Kidney (tissue), 14 donors: ENCODE results near the gene ZNF438. TPM values are rescaled to one million over a fixed set of nuclear protein-coding genes. Genes with fewer than 3 reads are reported as not detected.

Experiments
- DNase-seq, 5 donors: peaks; one replicate each; pipeline ENCODE4 v3.0.0-alpha.2; 2013 to 2020
- FAIRE-seq: peaks from 2 replicates; lab custom pipeline; 2012; peaks lifted over from hg19 to GRCh38; lab: Jason Lieb, UNC
- H3K27ac ChIP-seq, 2 donors: one replicate each; pipeline ENCODE4 v1.7.0; 2013; ENCODE audit warnings: low read depth in 2 of 2, low read length in 2 of 2, inconsistent platforms in 1 of 2
- H3K27me3 ChIP-seq: one replicate; pipeline ENCODE4 v1.7.1; 2013; ENCODE audit warnings: low read length, inconsistent platforms; ENCODE audit not compliant: control insufficient read depth, insufficient read depth
- H3K36me3 ChIP-seq, 3 donors: one replicate each; pipeline versions ENCODE4 v1.7.0 to v1.7.1; 2013; ENCODE audit warnings: low read length in 3 of 3, control low read depth in 1 of 3, inconsistent platforms in 1 of 3; ENCODE audit not compliant: insufficient read depth in 3 of 3, control insufficient read depth in 2 of 3
- H3K4me1 ChIP-seq, 3 donors: one replicate each; pipeline versions ENCODE4 v1.7.0 to v1.7.1; 2013; ENCODE audit warnings: low read length in 3 of 3, inconsistent platforms in 1 of 3, low read depth in 1 of 3; ENCODE audit not compliant: control insufficient read depth in 2 of 3, insufficient read depth in 2 of 3
- H3K4me3 ChIP-seq, 3 donors: one replicate each; pipeline versions ENCODE4 v1.7.0 to v1.8.1; 2013; ENCODE audit warnings: low read length in 3 of 3, control low read depth in 1 of 3, inconsistent platforms in 1 of 3
- H3K9ac ChIP-seq, 3 donors: one replicate each; pipeline versions ENCODE4 v1.7.0 to v1.7.1; 2013; ENCODE audit warnings: low read length in 3 of 3, control low read depth in 1 of 3, inconsistent platforms in 1 of 3
- H3K9me3 ChIP-seq, 3 donors: one replicate each; pipeline versions ENCODE4 v1.7.0 to v1.7.1; 2013; ENCODE audit warnings: low read length in 3 of 3, control low read depth in 1 of 3, inconsistent platforms in 1 of 3; ENCODE audit not compliant: control insufficient read depth in 2 of 3, insufficient read depth in 1 of 3
- CTCF ChIP-seq: IDR thresholded peaks from 3 replicates; pipeline ENCODE4 v1.5.1; 2012; ENCODE audit warnings: mild to moderate bottlenecking, moderate library complexity, borderline replicate concordance; ENCODE audit not compliant: insufficient read depth; ENCODE audit errors: extremely low read depth
- intact Hi-C: fragments of 100-400 bp; cut with DNase I; formaldehyde crosslinking; loops from one replicate; pipeline ENCODE4 v1.11.1; 2022
- polyA plus RNA-seq: library from polyadenylated mRNA; stranded (reverse); fragments of 350-450 nt; fragmentation: Illumina TruSeq; extraction: RNeasy Lipid Tissue Mini Kit (QIAGEN cat#74804); gene quantifications from one replicate; pipeline ENCODE4 v1.2.3, GENCODE V29; 2014; ENCODE audit warnings: low read depth, low replicate concordance; ENCODE audit not compliant: insufficient read depth
- total RNA-seq: library from RNA; stranded (reverse); fragmentation: NEBNext Ultra II Directional; extraction: Animal tissue kit (Norgen Biotek cat#: 25700); gene quantifications from one replicate; pipeline ENCODE4 v1.2.1, GENCODE V29; 2021
- donor health status: control.
- donor health status: control.
- donor health status: control.
- donor health status: control.
- donor health status: control.
- donor health status: DM: yes; HTN: yes; CAD: no.
- donor health status: Normal renal cell carcinoma (clear cell type).

The ZNF438 gene
- total and polyA plus RNA-seq, 2 donors from 2014 or later: 5.9 to 9.9 TPM

GRCh38 chr10:30967650-30968410, 63.8 kb downstream of the ZNF438 start:
- Histone ChIP-seq H3K4me1 (peaks cover 5 to 8% (median 8%) of the 10 kb centered on the region in 3 donors), H3K27ac (no peak overlapping the region), H3K4me3 (no peak overlapping the region), H3K36me3 (no peaks in the 10 kb centered on the region), H3K9ac (no peak overlapping the region), H3K27me3 (no peaks in the 10 kb centered on the region), H3K9me3 (no peaks in the 10 kb centered on the region)
- FAIRE-seq (no peak), DNase-seq (peak in 3 of 5 donors; percentile 26 to 77 (median 66))
- intact Hi-C loops: no loop called here
- TF ChIP-seq CTCF: no peak

GRCh38 chr10:30963992-30964930, 67.4 kb downstream of the ZNF438 start:
- Histone ChIP-seq H3K4me3 (no peak overlapping the region), H3K27ac (no peak overlapping the region), H3K36me3 (no peaks in the 10 kb centered on the region), H3K27me3 (no peaks in the 10 kb centered on the region), H3K4me1 (peaks cover 5 to 8% (median 8%) of the 10 kb centered on the region in 3 donors), H3K9ac (no peak overlapping the region), H3K9me3 (no peaks in the 10 kb centered on the region)
- intact Hi-C loops: no loop called here
- FAIRE-seq (no peak), DNase-seq (no peak)
- no peak for TF ChIP-seq CTCF

GRCh38 chr10:30962522-30962921, 69.1 kb downstream of the ZNF438 start:
- H3K9me3 ChIP-seq: no peaks in the 10 kb centered on the region
- FAIRE-seq: no peak
- H3K4me1 ChIP-seq: peaks cover 4 to 8% (median 5%) of the 10 kb centered on the region in 3 donors

More at GRCh38 chr10:30962522-30962921, 69.1 kb downstream of the ZNF438 start:
- DNase-seq: no peak
- no peak for TF ChIP-seq CTCF
- Histone ChIP-seq H3K9ac (no peak overlapping the region), H3K27ac (no peak overlapping the region), H3K27me3 (no peaks in the 10 kb centered on the region), H3K36me3 (no peaks in the 10 kb centered on the region), H3K4me3 (no peak overlapping the region)
- intact Hi-C loops: no loop called here
